Loucy (cell line): ENCODE data around the gene SCD.

ENCODE experiments used
- EZH2phosphoT487 ChIP-seq: fragments of 200-600 bp; IDR thresholded peaks from 2 replicates; pipeline ENCODE4 v1.6.1; 2018; ENCODE audit warnings: antibody characterized with exemption, mild to moderate bottlenecking, moderate library complexity, borderline replicate concordance
- TF ChIP-seq, protein P1 (sequence below): fragments of 200-600 bp; sonication (generic); conservative IDR thresholded peaks from 2 replicates; pipeline ENCODE4 v1.5.1; 2014; ENCODE audit warnings: mild to moderate bottlenecking, antibody characterized with exemption, low read length

DNA sequence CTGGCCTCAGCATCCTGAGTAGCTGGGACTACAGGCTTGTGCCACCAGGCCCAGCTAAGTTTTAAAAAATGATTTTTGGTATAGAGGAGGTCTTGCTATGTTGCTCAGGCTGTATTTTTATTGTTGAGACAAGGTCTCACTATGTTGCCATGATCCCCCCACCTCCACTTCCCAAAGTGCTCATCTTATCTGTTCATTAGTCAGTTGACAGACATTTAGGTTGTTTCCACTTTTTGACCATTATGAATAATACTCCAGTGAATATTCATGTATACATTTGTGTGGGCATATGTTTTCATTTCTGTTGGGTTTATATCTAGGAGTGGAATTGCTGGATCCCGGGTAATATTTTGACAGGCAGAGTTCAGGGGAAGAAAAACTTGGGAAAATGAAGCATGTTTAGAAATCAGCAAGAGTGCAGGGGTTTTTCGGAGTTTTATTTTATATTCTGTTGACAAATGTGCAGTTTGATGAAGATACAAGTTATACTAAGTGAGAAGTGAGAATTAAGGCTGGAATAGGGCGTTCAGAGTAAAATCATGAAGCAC, 2.7 kb upstream of the SCD start:
- TF ChIP-seq, protein P1, sequence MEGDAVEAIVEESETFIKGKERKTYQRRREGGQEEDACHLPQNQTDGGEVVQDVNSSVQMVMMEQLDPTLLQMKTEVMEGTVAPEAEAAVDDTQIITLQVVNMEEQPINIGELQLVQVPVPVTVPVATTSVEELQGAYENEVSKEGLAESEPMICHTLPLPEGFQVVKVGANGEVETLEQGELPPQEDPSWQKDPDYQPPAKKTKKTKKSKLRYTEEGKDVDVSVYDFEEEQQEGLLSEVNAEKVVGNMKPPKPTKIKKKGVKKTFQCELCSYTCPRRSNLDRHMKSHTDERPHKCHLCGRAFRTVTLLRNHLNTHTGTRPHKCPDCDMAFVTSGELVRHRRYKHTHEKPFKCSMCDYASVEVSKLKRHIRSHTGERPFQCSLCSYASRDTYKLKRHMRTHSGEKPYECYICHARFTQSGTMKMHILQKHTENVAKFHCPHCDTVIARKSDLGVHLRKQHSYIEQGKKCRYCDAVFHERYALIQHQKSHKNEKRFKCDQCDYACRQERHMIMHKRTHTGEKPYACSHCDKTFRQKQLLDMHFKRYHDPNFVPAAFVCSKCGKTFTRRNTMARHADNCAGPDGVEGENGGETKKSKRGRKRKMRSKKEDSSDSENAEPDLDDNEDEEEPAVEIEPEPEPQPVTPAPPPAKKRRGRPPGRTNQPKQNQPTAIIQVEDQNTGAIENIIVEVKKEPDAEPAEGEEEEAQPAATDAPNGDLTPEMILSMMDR: no peak
- TF ChIP-seq EZH2phosphoT487: no peak
